A673 (cell line): Measurements from ENCODE around the gene SMC1A. TPM values are rescaled to one million over a fixed set of nuclear protein-coding genes. Genes with fewer than 3 reads are reported as not detected.

Source experiments
- BruUV-seq: library from RNA; stranded (reverse); fragments of 400-500 nt; replicated peaks from 2 replicates; lab custom pipeline; 2021; lab: Mats Ljungman, UMichigan
- CTCF ChIA-PET: fragments of 300-600 bp; sonication (Branson Sonifier 250); formaldehyde crosslinking; loops from one replicate; lab custom pipeline; 2022; ENCODE audit warnings: antibody characterized with exemption; lab: Charles Lee
- POLR2A ChIA-PET: fragments of 300-600 bp; sonication (Branson Sonifier 250); formaldehyde crosslinking; loops from one replicate; lab custom pipeline; 2022; ENCODE audit warnings: antibody characterized with exemption; ENCODE audit not compliant: low non-redundant PET; lab: Charles Lee
- DNase-seq: peaks from one replicate; pipeline ENCODE4 v3.0.0-alpha.2; 2015; ENCODE audit warnings: low spot score
- H3K27ac ChIP-seq: fragments of 200-600 bp; sonication (generic); 2 replicates; pipeline ENCODE4 v1.5.1; 2016; ENCODE audit warnings: mixed run types, low read depth, mild to moderate bottlenecking, mixed read lengths, antibody characterized with exemption, low read length; ENCODE audit not compliant: poor library complexity, severe bottlenecking
- H3K27me3 ChIP-seq: fragments of 200-600 bp; sonication (generic); replicated peaks from 2 replicates; pipeline ENCODE4 v1.6.1; 2017; ENCODE audit warnings: mixed run types, low read depth, mild to moderate bottlenecking, mixed read lengths, antibody characterized with exemption, low read length; ENCODE audit not compliant: insufficient read depth, poor library complexity
- H3K36me3 ChIP-seq: fragments of 200-600 bp; sonication (generic); 2 replicates; pipeline ENCODE4 v1.6.1; 2016; ENCODE audit warnings: mixed run types, mild to moderate bottlenecking, mixed read lengths, antibody characterized with exemption, low read length; ENCODE audit not compliant: insufficient read depth, poor library complexity, severe bottlenecking
- H3K4me1 ChIP-seq: fragments of 200-600 bp; sonication (generic); 2 replicates; pipeline ENCODE4 v1.6.1; 2017; ENCODE audit warnings: mixed run types, mild to moderate bottlenecking, mixed read lengths, antibody characterized with exemption, low read length; ENCODE audit not compliant: insufficient read depth, poor library complexity, severe bottlenecking
- H3K4me3 ChIP-seq: fragments of 200-600 bp; sonication (generic); 2 replicates; pipeline ENCODE4 v1.5.1; 2016; ENCODE audit warnings: low read depth, mixed run types, mild to moderate bottlenecking, mixed read lengths, low read length; ENCODE audit not compliant: poor library complexity, severe bottlenecking
- H3K9me3 ChIP-seq: fragments of 200-600 bp; sonication (generic); 2 replicates; pipeline ENCODE4 v1.6.1; 2016; ENCODE audit warnings: mixed run types, low read depth, mild to moderate bottlenecking, mixed read lengths, antibody characterized with exemption, low read length; ENCODE audit not compliant: poor library complexity, severe bottlenecking
- CTCF ChIP-seq: fragments of 300-800, 200-600 bp; sonication (generic); conservative IDR thresholded peaks from 2 replicates; pipeline ENCODE4 v1.5.1; 2017; ENCODE audit warnings: low read depth, mild to moderate bottlenecking, antibody characterized with exemption, low read length, moderate library complexity, mixed read lengths
- EZH2 ChIP-seq: fragments of 200-600 bp; sonication (generic); IDR thresholded peaks from 2 replicates; pipeline ENCODE4 v1.6.1; 2017; ENCODE audit warnings: borderline replicate concordance, low read depth, mild to moderate bottlenecking, mixed read lengths, antibody characterized with exemption, low read length; ENCODE audit not compliant: poor library complexity, severe bottlenecking
- intact Hi-C: fragments of 100-400 bp; cut with micrococcal nuclease; formaldehyde crosslinking; loops from one replicate; pipeline ENCODE4 v1.10.0; 2022; ENCODE audit not compliant: unreplicated experiment
- total RNA-seq: library from RNA; stranded (reverse); gene quantifications from 2 replicates; pipeline ENCODE4 v1.2.3, GENCODE V29; 2021

The SMC1A gene
- total RNA-seq, 1 experiment from 2014 or later, result 230 TPM

GRCh38 chrX:53403535-53403934 lies 18.9 kb downstream of the SMC1A start:
- peaks cover 94% of the 10 kb centered on the region for H3K36me3 ChIP-seq
- POLR2A ChIA-PET, result no interaction called here
- CTCF ChIA-PET, result no interaction called here

GRCh38 chrX:53398216-53398615 lies 24.2 kb downstream of the SMC1A start:
- TF ChIP-seq EZH2 (no peak), CTCF (no peak)
- H3K9me3 ChIP-seq, result no peaks in the 10 kb centered on the region
- CTCF ChIA-PET, result no interaction called here
- H3K36me3 ChIP-seq, result peaks cover 80% of the 10 kb centered on the region
- DNase-seq, result no peak
- no TSS peak for BruUV-seq
- H3K4me1 ChIP-seq, result no peaks in the 10 kb centered on the region
- no peaks in the 10 kb centered on the region for H3K27me3 ChIP-seq
- no peak overlapping the region for H3K27ac ChIP-seq
- intact Hi-C loops, result no loop called here
- POLR2A ChIA-PET, result no interaction called here
- H3K4me3 ChIP-seq, result no peak overlapping the region

More at GRCh38 chrX:53403535-53403934, 18.9 kb downstream of the SMC1A start:
- no peaks in the 10 kb centered on the region for H3K4me1 ChIP-seq
- H3K4me3 ChIP-seq, result no peak overlapping the region
- H3K27ac ChIP-seq, result no peak overlapping the region
- intact Hi-C loops, result no loop called here
- H3K9me3 ChIP-seq, result no peaks in the 10 kb centered on the region
- no peak for DNase-seq
- BruUV-seq, result no TSS peak
- H3K27me3 ChIP-seq, result no peaks in the 10 kb centered on the region
- TF ChIP-seq CTCF (no peak), EZH2 (no peak)

GRCh38 chrX:53395605-53396298 lies 26.7 kb downstream of the SMC1A start:
- H3K9me3 ChIP-seq, result no peaks in the 10 kb centered on the region
- H3K27me3 ChIP-seq, result no peaks in the 10 kb centered on the region
- ChIA-PET POLR2A (no interaction called here), CTCF (no interaction called here)
- no peak overlapping the region for H3K27ac ChIP-seq
- no TSS peak for BruUV-seq
- DNase-seq, result no peak
- H3K4me3 ChIP-seq, result no peak overlapping the region
- H3K4me1 ChIP-seq, result no peaks in the 10 kb centered on the region
- intact Hi-C loops, result no loop called here
- H3K36me3 ChIP-seq, result peaks cover 78% of the 10 kb centered on the region
- TF ChIP-seq CTCF (no peak), EZH2 (no peak)
